GM12878 (cell line): Measurements from ENCODE around the gene IL23R. TPM values are rescaled to one million over a fixed set of nuclear protein-coding genes. Genes with fewer than 3 reads are reported as not detected.
A peak's percentile ranks its signal among the peaks of the same experiment; 100 is the strongest.

Source experiments
- BHLHE40 ChIP-seq, 2 experiments: fragments of 450-650 bp in 1 of 2; IDR thresholded peaks; 2 replicates each; pipeline ENCODE4 v1.6.1; 2011 to 2017; ENCODE audit warnings: low read depth in 2 of 2, borderline replicate concordance in 1 of 2, improper control_type of control experiment in 1 of 2, low read length in 1 of 2, mild to moderate bottlenecking in 1 of 2
- CBFB ChIP-seq: IDR thresholded peaks from 2 replicates; pipeline ENCODE4 v1.6.1; 2016; ENCODE audit warnings: antibody characterized with exemption, low read depth
- CBX5 ChIP-seq: sonication (generic); IDR thresholded peaks from 2 replicates; pipeline ENCODE4 v1.6.1; 2016; ENCODE audit warnings: low read depth, moderate library complexity, mild to moderate bottlenecking, inconsistent platforms
- EED ChIP-seq: sonication (generic); IDR thresholded peaks from 2 replicates; pipeline ENCODE4 v1.6.1; 2016; ENCODE audit warnings: antibody characterized with exemption, low read depth
- EP300 ChIP-seq, 2 experiments: fragments of 150-350 bp in 1 of 2; IDR thresholded peaks; 2 replicates each; pipeline ENCODE4 v1.6.1; 2011 to 2012; ENCODE audit warnings: low read depth in 2 of 2, low read length in 2 of 2, borderline replicate concordance in 1 of 2, improper control_type of control experiment in 1 of 2, inconsistent platforms in 1 of 2; ENCODE audit not compliant: control insufficient read depth in 1 of 2
- FOXK2 ChIP-seq: fragments of 450-650 bp; IDR thresholded peaks from 2 replicates; pipeline ENCODE4 v1.6.1; 2017; ENCODE audit warnings: mild to moderate bottlenecking, moderate library complexity
- GABPA ChIP-seq: IDR thresholded peaks from 2 replicates; pipeline ENCODE4 v1.6.1; 2014; ENCODE audit warnings: antibody characterized with exemption, low read depth, mild to moderate bottlenecking, inconsistent platforms
- IKZF2 ChIP-seq, 2 experiments: fragments of 450-650 bp; IDR thresholded peaks; 2 replicates each; pipeline ENCODE4 v1.6.1; 2017; ENCODE audit warnings: mild to moderate bottlenecking in 2 of 2, moderate library complexity in 2 of 2
- NRF1 ChIP-seq: conservative IDR thresholded peaks from 2 replicates; pipeline ENCODE4 v1.6.1; 2011; ENCODE audit warnings: mild to moderate bottlenecking, low read depth, low read length, improper control_type of control experiment
- RB1 ChIP-seq: fragments of 450-650 bp; formaldehyde crosslinking; IDR thresholded peaks from 2 replicates; pipeline ENCODE4 v1.6.1; 2017; ENCODE audit warnings: mild to moderate bottlenecking, borderline replicate concordance
- RBBP5 ChIP-seq: fragments of 200-600 bp; sonication (generic); conservative IDR thresholded peaks from 2 replicates; pipeline ENCODE4 v1.6.1; 2016
- RELA ChIP-seq: fragments of 450-650 bp; IDR thresholded peaks from 2 replicates; pipeline ENCODE4 v1.8.0; 2014; ENCODE audit warnings: borderline replicate concordance; ENCODE audit not compliant: partially characterized antibody
- RFX5 ChIP-seq: IDR thresholded peaks from 2 replicates; pipeline ENCODE4 v1.6.1; 2011; ENCODE audit warnings: low read depth, low read length, improper control_type of control experiment
- RUNX3 ChIP-seq: IDR thresholded peaks from 2 replicates; pipeline ENCODE4 v1.6.1; 2012; ENCODE audit warnings: low read length, inconsistent platforms
- SMC3 ChIP-seq: IDR thresholded peaks from 2 replicates; pipeline ENCODE4 v1.6.1; 2011; ENCODE audit warnings: low read length, improper control_type of control experiment, borderline replicate concordance
- YY1 ChIP-seq: IDR thresholded peaks from 2 replicates; pipeline ENCODE4 v1.6.1; 2011; ENCODE audit warnings: low read depth, mild to moderate bottlenecking, low read length
- ZNF24 ChIP-seq: fragments of 450-650 bp; IDR thresholded peaks from 2 replicates; pipeline ENCODE4 v1.6.1; 2017; ENCODE audit warnings: antibody characterized with exemption, mild to moderate bottlenecking
- polyA plus RNA-seq, 11 experiments: library from polyadenylated mRNA; depleted of rRNA in 4 of 11; unstranded in 6 of 11; stranded (reverse) in 5 of 11; fragments of >200 nt; fragmentation: Nextera tagmentation in 4 of 11; fragmentation: Illumina TruSeq in 1 of 11; extraction: Ambion mirVana in 4 of 11; extraction: Trizol in 1 of 11; gene quantifications; 1 replicate in 1 of 11; 2 replicates in 10 of 11; pipeline versions ENCODE4 v1.2.1 to v1.2.3, GENCODE V29; 2011 to 2016; ENCODE audit warnings: inconsistent platforms in 2 of 11, missing spikeins in 2 of 11, low read depth in 1 of 11
- total RNA-seq, 4 experiments: library from RNA; depleted of rRNA in 3 of 4; stranded (reverse); fragments of >200 nt in 3 of 4; fragmentation: Illumina TruSeq in 1 of 4; extraction: Trizol in 1 of 4; gene quantifications; 2 replicates each; pipeline versions ENCODE4 v1.2.1 to v1.2.3, GENCODE V29; 2013 to 2021
- TF ChIP-seq, protein P1 (sequence below): fragments of 450-650 bp; IDR thresholded peaks from 2 replicates; pipeline ENCODE4 v1.6.1; 2016; ENCODE audit warnings: mild to moderate bottlenecking, moderate library complexity, borderline replicate concordance
- TF ChIP-seq, protein P2 (sequence below): IDR thresholded peaks from 2 replicates; pipeline ENCODE4 v1.6.1; 2012; ENCODE audit warnings: mild to moderate bottlenecking, low read depth, low read length
- TF ChIP-seq, protein P3 (sequence below): fragments of 450-650 bp; IDR thresholded peaks from 2 replicates; pipeline ENCODE4 v1.6.1; 2017; ENCODE audit warnings: borderline replicate concordance

Gene IL23R
- total and polyA plus RNA-seq, 10 of the 15 experiments (the other 5 are each of a cell fraction or from before 2014, with no cell fraction given): 0.16 to 6.4 (median 0.59) TPM

DNA sequence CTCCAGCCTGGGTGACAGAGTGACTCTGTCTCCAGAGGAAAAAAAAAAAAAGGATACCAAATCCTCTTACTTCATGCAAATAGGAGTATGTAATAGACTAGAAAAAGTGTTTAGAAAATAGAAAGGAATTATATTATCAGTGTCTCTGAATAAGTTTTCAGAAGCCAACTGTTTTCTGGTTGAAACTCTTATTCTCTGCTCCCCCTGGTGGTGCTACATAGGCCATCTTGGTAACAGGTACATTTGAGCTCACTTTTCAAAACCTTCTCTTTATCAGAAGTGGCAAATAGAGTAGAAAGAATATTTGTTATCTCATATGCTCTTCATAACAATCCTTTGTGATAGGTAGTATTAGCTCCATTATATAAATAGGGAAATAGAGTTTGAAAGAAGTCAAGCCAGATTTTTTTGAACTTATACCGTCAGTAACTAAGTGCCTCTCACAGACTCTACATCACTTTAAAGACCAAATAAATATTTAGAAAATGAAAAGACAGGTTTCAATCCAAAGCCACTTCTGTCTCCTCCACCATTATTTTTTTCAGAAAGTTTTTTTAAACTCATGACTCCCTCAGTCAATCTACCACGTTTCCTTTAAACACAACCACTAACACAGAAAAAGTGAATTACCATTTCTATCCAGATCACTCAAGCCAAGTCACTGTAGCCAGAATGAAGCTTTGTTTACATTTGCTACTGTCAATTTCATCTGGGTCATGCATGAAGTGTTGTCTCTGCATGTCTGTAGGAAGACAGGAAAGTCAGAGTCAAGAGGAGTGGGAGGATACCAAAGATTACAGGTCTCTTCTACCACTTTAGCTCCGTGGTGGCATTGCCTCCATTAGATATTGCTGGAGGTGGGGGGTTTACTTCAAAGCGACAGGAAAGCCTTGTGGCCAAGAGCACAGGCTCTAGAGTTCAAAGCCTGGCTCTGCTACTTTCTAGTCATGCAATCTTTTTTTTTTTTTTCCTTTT lies 45.6 kb downstream of the IL23R start (continued):
- TF ChIP-seq, protein P1, sequence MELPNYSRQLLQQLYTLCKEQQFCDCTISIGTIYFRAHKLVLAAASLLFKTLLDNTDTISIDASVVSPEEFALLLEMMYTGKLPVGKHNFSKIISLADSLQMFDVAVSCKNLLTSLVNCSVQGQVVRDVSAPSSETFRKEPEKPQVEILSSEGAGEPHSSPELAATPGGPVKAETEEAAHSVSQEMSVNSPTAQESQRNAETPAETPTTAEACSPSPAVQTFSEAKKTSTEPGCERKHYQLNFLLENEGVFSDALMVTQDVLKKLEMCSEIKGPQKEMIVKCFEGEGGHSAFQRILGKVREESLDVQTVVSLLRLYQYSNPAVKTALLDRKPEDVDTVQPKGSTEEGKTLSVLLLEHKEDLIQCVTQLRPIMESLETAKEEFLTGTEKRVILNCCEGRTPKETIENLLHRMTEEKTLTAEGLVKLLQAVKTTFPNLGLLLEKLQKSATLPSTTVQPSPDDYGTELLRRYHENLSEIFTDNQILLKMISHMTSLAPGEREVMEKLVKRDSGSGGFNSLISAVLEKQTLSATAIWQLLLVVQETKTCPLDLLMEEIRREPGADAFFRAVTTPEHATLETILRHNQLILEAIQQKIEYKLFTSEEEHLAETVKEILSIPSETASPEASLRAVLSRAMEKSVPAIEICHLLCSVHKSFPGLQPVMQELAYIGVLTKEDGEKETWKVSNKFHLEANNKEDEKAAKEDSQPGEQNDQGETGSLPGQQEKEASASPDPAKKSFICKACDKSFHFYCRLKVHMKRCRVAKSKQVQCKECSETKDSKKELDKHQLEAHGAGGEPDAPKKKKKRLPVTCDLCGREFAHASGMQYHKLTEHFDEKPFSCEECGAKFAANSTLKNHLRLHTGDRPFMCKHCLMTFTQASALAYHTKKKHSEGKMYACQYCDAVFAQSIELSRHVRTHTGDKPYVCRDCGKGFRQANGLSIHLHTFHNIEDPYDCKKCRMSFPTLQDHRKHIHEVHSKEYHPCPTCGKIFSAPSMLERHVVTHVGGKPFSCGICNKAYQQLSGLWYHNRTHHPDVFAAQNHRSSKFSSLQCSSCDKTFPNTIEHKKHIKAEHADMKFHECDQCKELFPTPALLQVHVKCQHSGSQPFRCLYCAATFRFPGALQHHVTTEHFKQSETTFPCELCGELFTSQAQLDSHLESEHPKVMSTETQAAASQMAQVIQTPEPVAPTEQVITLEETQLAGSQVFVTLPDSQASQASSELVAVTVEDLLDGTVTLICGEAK: no peak
- TF ChIP-seq NRF1 (no peak), EED (no peak), SMC3 (peak; percentile 67; the same call in 1 of the 2 replicates), FOXK2 (no peak), YY1 (0 out of 2 replicates have a peak, but pooled peaks have one; percentile 56), BHLHE40 (IDR thresholded peaks at IDR 0.05; ENCODE audit: borderline replicate concordance in 1 of 2, low read depth in 2 of 2, low read length in 1 of 2) (0 out of 4 replicates have a peak, but pooled peaks of 1 of the 2 experiments have one; percentile 8), RB1 (no peak), EP300 (IDR thresholded peaks at IDR 0.05; ENCODE audit: borderline replicate concordance in 1 of 2, control insufficient read depth in 1 of 2, low read depth in 2 of 2, low read length in 2 of 2) (no peak), GABPA (no peak), RFX5 (no peak), RUNX3 (peak; percentile 52; the same call in 1 of the 2 replicates), RBBP5 (no peak), RELA (no peak), CBX5 (no peak), CBFB (peak; percentile 25; the same call in 1 of the 2 replicates), IKZF2 (IDR thresholded peaks at IDR 0.05) (no peak), ZNF24 (0 out of 2 replicates have a peak, but pooled peaks have one; percentile 7)
- TF ChIP-seq, protein P2, sequence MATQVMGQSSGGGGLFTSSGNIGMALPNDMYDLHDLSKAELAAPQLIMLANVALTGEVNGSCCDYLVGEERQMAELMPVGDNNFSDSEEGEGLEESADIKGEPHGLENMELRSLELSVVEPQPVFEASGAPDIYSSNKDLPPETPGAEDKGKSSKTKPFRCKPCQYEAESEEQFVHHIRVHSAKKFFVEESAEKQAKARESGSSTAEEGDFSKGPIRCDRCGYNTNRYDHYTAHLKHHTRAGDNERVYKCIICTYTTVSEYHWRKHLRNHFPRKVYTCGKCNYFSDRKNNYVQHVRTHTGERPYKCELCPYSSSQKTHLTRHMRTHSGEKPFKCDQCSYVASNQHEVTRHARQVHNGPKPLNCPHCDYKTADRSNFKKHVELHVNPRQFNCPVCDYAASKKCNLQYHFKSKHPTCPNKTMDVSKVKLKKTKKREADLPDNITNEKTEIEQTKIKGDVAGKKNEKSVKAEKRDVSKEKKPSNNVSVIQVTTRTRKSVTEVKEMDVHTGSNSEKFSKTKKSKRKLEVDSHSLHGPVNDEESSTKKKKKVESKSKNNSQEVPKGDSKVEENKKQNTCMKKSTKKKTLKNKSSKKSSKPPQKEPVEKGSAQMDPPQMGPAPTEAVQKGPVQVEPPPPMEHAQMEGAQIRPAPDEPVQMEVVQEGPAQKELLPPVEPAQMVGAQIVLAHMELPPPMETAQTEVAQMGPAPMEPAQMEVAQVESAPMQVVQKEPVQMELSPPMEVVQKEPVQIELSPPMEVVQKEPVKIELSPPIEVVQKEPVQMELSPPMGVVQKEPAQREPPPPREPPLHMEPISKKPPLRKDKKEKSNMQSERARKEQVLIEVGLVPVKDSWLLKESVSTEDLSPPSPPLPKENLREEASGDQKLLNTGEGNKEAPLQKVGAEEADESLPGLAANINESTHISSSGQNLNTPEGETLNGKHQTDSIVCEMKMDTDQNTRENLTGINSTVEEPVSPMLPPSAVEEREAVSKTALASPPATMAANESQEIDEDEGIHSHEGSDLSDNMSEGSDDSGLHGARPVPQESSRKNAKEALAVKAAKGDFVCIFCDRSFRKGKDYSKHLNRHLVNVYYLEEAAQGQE: no peak
- TF ChIP-seq, protein P3, sequence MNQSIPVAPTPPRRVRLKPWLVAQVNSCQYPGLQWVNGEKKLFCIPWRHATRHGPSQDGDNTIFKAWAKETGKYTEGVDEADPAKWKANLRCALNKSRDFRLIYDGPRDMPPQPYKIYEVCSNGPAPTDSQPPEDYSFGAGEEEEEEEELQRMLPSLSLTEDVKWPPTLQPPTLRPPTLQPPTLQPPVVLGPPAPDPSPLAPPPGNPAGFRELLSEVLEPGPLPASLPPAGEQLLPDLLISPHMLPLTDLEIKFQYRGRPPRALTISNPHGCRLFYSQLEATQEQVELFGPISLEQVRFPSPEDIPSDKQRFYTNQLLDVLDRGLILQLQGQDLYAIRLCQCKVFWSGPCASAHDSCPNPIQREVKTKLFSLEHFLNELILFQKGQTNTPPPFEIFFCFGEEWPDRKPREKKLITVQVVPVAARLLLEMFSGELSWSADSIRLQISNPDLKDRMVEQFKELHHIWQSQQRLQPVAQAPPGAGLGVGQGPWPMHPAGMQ: no peak
